Ovary (tissue), 3 donors: ENCODE results near the gene CCDC80.

Experiments
- CTCF ChIP-seq, 3 donors: fragments of 450-650 bp in 2 of 3; fragments of 200-600 bp in 1 of 3; IDR thresholded peaks; one replicate each; pipeline versions ENCODE4 v1.5.1 to v1.8.0; 2016 to 2022; ENCODE audit warnings: antibody characterized with exemption in 3 of 3, mild to moderate bottlenecking in 1 of 3
- POLR2A ChIP-seq: fragments of 450-650 bp; IDR thresholded peaks from one replicate; pipeline ENCODE4 v1.6.1; 2017; ENCODE audit warnings: antibody characterized with exemption, mild to moderate bottlenecking, moderate library complexity
- donor health status: DM: no; HTN: no; CAD: no.

DNA sequence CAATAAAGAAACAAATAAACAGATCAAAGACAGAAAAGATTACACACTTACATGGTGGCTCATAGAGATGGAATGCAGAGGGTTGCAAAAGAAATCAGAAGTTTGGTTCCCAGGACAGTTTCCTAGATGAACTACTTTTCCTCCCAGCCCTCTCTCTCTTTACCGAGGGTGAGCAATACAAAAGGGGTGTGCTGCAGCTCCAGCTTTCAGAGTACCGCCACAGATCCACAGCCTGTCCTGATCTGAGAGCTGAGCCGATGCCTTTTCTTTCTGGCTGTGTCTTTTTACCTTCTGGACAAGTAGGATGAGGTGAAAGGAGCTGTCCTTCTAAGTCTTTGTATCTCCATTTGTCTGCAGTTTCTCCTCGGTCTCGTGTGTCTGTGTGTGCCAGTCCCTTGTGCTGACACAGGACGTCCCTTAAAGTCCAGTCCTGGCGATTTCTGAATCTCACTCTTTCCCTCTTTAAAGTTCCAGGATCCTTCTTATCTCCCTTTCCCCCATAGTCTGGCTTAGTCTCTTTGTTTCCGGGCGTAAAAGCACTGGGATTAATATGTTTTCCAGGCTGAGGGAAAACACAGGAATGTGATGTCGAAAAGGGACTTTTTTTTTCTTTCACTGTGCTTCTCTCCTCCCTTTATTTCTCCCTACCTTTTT is 540 bp downstream of the CCDC80 start:
- TF ChIP-seq CTCF (IDR thresholded peaks at IDR 0.05) (no peak), POLR2A (no peak)
